K562 (cell line): Measurements from ENCODE around the gene ZNF862. TPM values are rescaled to one million over a fixed set of nuclear protein-coding genes. Genes with fewer than 3 reads are reported as not detected.

Experiments used
- BRD9 ChIP-seq: fragments of 450-650 bp; IDR thresholded peaks from 2 replicates; pipeline ENCODE4 v1.6.1; 2018; ENCODE audit warnings: low read depth; ENCODE audit not compliant: partially characterized antibody
- CCAR2 ChIP-seq: fragments of 200-400 bp; formaldehyde crosslinking; IDR thresholded peaks from 2 replicates; pipeline ENCODE4 v1.6.1; 2017; ENCODE audit warnings: mild to moderate bottlenecking, low read depth, low read length
- HOMEZ ChIP-seq: fragments of 250-450 bp; sonication (Bioruptor Pico); IDR thresholded peaks from 2 replicates; pipeline ENCODE4 v1.4.0; 2020; ENCODE audit warnings: mild to moderate bottlenecking, moderate library complexity
- JUND ChIP-seq, 2 experiments: IDR thresholded peaks; 2 replicates in 1 of 2; 3 replicates in 1 of 2; pipeline ENCODE4 v1.6.1; 2011; ENCODE audit warnings: borderline replicate concordance in 2 of 2, low read depth in 2 of 2, low read length in 2 of 2, improper control_type of control experiment in 1 of 2, missing biosample characterization in 1 of 2, missing genetic modification characterization in 1 of 2, missing genetic modification reagents in 1 of 2
- KAT2B ChIP-seq: IDR thresholded peaks from one replicate; pipeline ENCODE4 v1.6.1; 2012; ENCODE audit warnings: low read depth, mild to moderate bottlenecking, control low read depth, inconsistent platforms, low read length, moderate library complexity
- MBD2 ChIP-seq: sonication (generic); IDR thresholded peaks from 2 replicates; pipeline ENCODE4 v1.6.1; 2016; ENCODE audit warnings: low read depth, borderline replicate concordance
- PTRF ChIP-seq: fragments of 450-650 bp; IDR thresholded peaks from 2 replicates; pipeline ENCODE4 v1.6.1; 2016; ENCODE audit warnings: mild to moderate bottlenecking, missing genetic modification characterization, missing compliant biosample characterization
- RAD21 ChIP-seq, 2 experiments: fragments of 250-450 bp in 1 of 2; fragments of 450-650 bp in 1 of 2; sonication (Bioruptor Pico) in 1 of 2; formaldehyde crosslinking in 1 of 2; IDR thresholded peaks in 1 of 2; conservative IDR thresholded peaks in 1 of 2; 2 replicates each; pipeline versions ENCODE4 v1.4.0 to v1.8.0; 2020 to 2022; ENCODE audit warnings: mild to moderate bottlenecking in 2 of 2, moderate library complexity in 1 of 2
- RBFOX2 ChIP-seq: fragments of 200-400 bp; formaldehyde crosslinking; IDR thresholded peaks from 2 replicates; pipeline ENCODE4 v1.6.1; 2017; ENCODE audit warnings: low read depth, mild to moderate bottlenecking, low read length, moderate library complexity
- RREB1 ChIP-seq: fragments of 250-450 bp; sonication (Bioruptor Pico); IDR thresholded peaks from 2 replicates; pipeline ENCODE4 v1.4.0; 2020
- SIRT6 ChIP-seq: IDR thresholded peaks from one replicate; pipeline ENCODE4 v1.6.1; 2012; ENCODE audit warnings: low read depth, mild to moderate bottlenecking, control low read depth, inconsistent platforms, low read length, moderate library complexity
- SMC3 ChIP-seq: conservative IDR thresholded peaks from 2 replicates; pipeline ENCODE4 v1.6.1; 2011; ENCODE audit warnings: low read depth, low read length, improper control_type of control experiment; ENCODE audit not compliant: insufficient read depth
- SREBF1 ChIP-seq: fragments of 150-350 bp; IDR thresholded peaks from 2 replicates; pipeline ENCODE4 v1.6.1; 2014; ENCODE audit warnings: antibody characterized with exemption, low read depth, low read length, borderline replicate concordance
- TCF3 ChIP-seq: sonication (generic); formaldehyde crosslinking; IDR thresholded peaks from 2 replicates; pipeline ENCODE4 v1.4.0; 2020; ENCODE audit warnings: mild to moderate bottlenecking, missing genetic modification reagents
- ZNF830 ChIP-seq: fragments of 250-450 bp; sonication (Bioruptor Pico); IDR thresholded peaks from 2 replicates; pipeline ENCODE4 v1.5.0; 2021; ENCODE audit warnings: mild to moderate bottlenecking
- polyA plus RNA-seq, 8 experiments: library from polyadenylated mRNA; depleted of rRNA in 4 of 8; stranded (reverse) in 5 of 8; unstranded in 3 of 8; fragments of >200 nt; fragmentation: Nextera tagmentation in 2 of 8; fragmentation: Illumina TruSeq in 1 of 8; extraction: Ambion mirVana in 2 of 8; extraction: Trizol in 1 of 8; gene quantifications; 2 replicates each; pipeline versions ENCODE4 v1.2.1 to v1.2.3, GENCODE V29; 2011 to 2014; ENCODE audit warnings: inconsistent platforms in 1 of 8, missing spikeins in 1 of 8
- total RNA-seq, 7 experiments: library from RNA; depleted of rRNA in 6 of 7; stranded (reverse); fragments of >200 nt in 6 of 7; fragmentation: Illumina TruSeq in 2 of 7; extraction: Trizol in 2 of 7; gene quantifications; 2 replicates each; pipeline versions ENCODE4 v1.2.1 to v1.2.3, GENCODE V29; 2011 to 2021; ENCODE audit warnings: low replicate concordance in 1 of 7

ZNF862 gene
- total and polyA plus RNA-seq, 9 of the 15 experiments (the other 6 are each of a cell fraction or from before 2014, with no cell fraction given) = 1.1 to 3.9 (median 2.6) TPM

- no peak for TF ChIP-seq RREB1 (CRISPR knock-in tag)
- no peak for TF ChIP-seq HOMEZ (CRISPR knock-in tag)
- 0 out of 2 replicates have a peak, but pooled peaks have one; percentile 29 for TF ChIP-seq ZNF830 (CRISPR knock-in tag)
- no peak for TF ChIP-seq CCAR2
- peak; percentile 82 to 88 for TF ChIP-seq RAD21 (CRISPR knock-in tag; conservative IDR thresholded peaks at IDR 0.05 in 1 of 2, IDR thresholded peaks at IDR 0.05 in 1 of 2)
- no peak for TF ChIP-seq SREBF1
- 0 out of 2 replicates have a peak, but pooled peaks have one; percentile 38 for TF ChIP-seq JUND (IDR thresholded peaks at IDR 0.05; ENCODE audit: borderline replicate concordance, low read depth, low read length)
- TF ChIP-seq JUND (tag; IDR thresholded peaks at IDR 0.05; ENCODE audit: borderline replicate concordance, low read depth, low read length) = peak; percentile 43; the same call in 1 of the 3 replicates
- TF ChIP-seq PTRF (tag) = no peak
- no peak for TF ChIP-seq MBD2
- TF ChIP-seq SIRT6 = no peak
- no peak for TF ChIP-seq TCF3 (CRISPR knock-in tag)
- peak; percentile 90 for TF ChIP-seq SMC3
- no peak for TF ChIP-seq KAT2B
- TF ChIP-seq BRD9 = no peak
- no peak for TF ChIP-seq RBFOX2
These were observed 45.3 kb downstream of the ZNF862 start (continued) for GRCh38 chr7:149883452-149883861.
